ENCODE data around the gene MAN1C1. TPM values are rescaled to one million over a fixed set of nuclear protein-coding genes. Genes with fewer than 3 reads are reported as not detected.

MAN1C1 gene
- total RNA-seq, 1 experiment from 2014 or later: 9.3 TPM

GRCh38 chr1:25577134-25577920, 39.3 kb upstream of the MAN1C1 start:
- WGBS (ENCODE audit: extremely low coverage, insufficient read length, low lambda C conversion rate): no CpG with 5 or more reads among the region's 21 CpGs
- Mint-ChIP-seq H3K4me1 (peaks cover 34 to 47% of the 10 kb centered on the region in 2 experiments), H3K27me3 (ENCODE audit: low read depth) (peaks cover 4% of the 10 kb centered on the region), H3K4me3 (no peak overlapping the region), H3K36me3 (ENCODE audit: insufficient read depth in 1 of 3, low read depth in 3 of 3) (no peaks in the 10 kb centered on the region; a peak in 1 of 7 replicates), H3K9me3 (no peaks in the 10 kb centered on the region), H3K27ac (peak overlapping the region in 1 of 3 experiments; percentile 36; a peak in 4 of 7 replicates)
- Histone ChIP-seq H3T11ph (ENCODE audit: low read length) (no peak overlapping the region), H2BK20ac (ENCODE audit: low read depth, low read length, poor library complexity, severe bottlenecking) (no peak overlapping the region), H3K4me2 (ENCODE audit: insufficient read depth, insufficient read length, low read length) (no peak overlapping the region), H4K5ac (ENCODE audit: insufficient read length, low read depth, low read length) (no peak overlapping the region), H3K79me2 (ENCODE audit: insufficient read depth, low read length) (no peaks in the 10 kb centered on the region), H4K91ac (ENCODE audit: insufficient read length, low read depth, low read length) (no peak overlapping the region), H4K8ac (replicated peaks; ENCODE audit: insufficient read length, low read depth, low read length) (no peak overlapping the region), H3K18ac (ENCODE audit: insufficient read length, low read depth, low read length) (no peak overlapping the region), H4K20me1 (ENCODE audit: control insufficient read depth, insufficient read depth, insufficient read length) (peaks cover 3% of the 10 kb centered on the region), H3K56ac (ENCODE audit: insufficient read length, low read depth, low read length) (no peak overlapping the region), H3K27me3 (ENCODE audit: insufficient read depth, low read length) (no peaks in the 10 kb centered on the region), H2BK5ac (ENCODE audit: insufficient read length, low read length) (no peak overlapping the region), H3K27ac (ENCODE audit: insufficient read length, low read depth, low read length) (no peak overlapping the region), H3K23ac (ENCODE audit: insufficient read length, low read depth, low read length) (no peak overlapping the region), H3K23me2 (ENCODE audit: insufficient read length, low read depth, low read length, poor library complexity, severe bottlenecking) (no peaks in the 10 kb centered on the region), H3K4me1 (ENCODE audit: insufficient read depth, low read length) (no peaks in the 10 kb centered on the region; the same call in 1 of the 2 replicates), H3K9ac (ENCODE audit: extremely low read depth, insufficient read length, low read length) (no peak overlapping the region), H3K9me3 (ENCODE audit: control insufficient read depth, low read depth, low read length) (no peaks in the 10 kb centered on the region), H2BK12ac (ENCODE audit: insufficient read length, low read depth, low read length) (no peak overlapping the region), H2AFZ (ENCODE audit: low read length) (no peak overlapping the region), H2BK15ac (ENCODE audit: low read depth, low read length) (no peak overlapping the region), H2AK5ac (ENCODE audit: insufficient read length, low read length) (no peak overlapping the region), H3K79me1 (ENCODE audit: insufficient read depth, low read depth, low read length, poor library complexity, severe bottlenecking) (no peaks in the 10 kb centered on the region), H3K4ac (ENCODE audit: low read depth, low read length) (no peak overlapping the region), H2BK120ac (ENCODE audit: low read depth, low read length, poor library complexity, severe bottlenecking) (no peak overlapping the region), H3K14ac (ENCODE audit: insufficient read depth, low read length) (peak overlapping the region; percentile 14; the same call in 1 of the 2 replicates)
- no peak for TF ChIP-seq CTCF (conservative IDR thresholded peaks at IDR 0.05)
- DNase-seq: no peak
